IMR-90 (cell line): Measurements from ENCODE around the gene TPH1. TPM values are rescaled to one million over a fixed set of nuclear protein-coding genes. Genes with fewer than 3 reads are reported as not detected.

Experiments used
- ATAC-seq: fragments of 200-7000 bp; cut with Tn5 transposase; 2 replicates; pipeline ENCODE4 v1.9.1; 2020; ENCODE audit warnings: low read depth, mild to moderate bottlenecking, moderate library complexity
- BruUV-seq: library from RNA; stranded (reverse); fragments of 400-500 nt; replicated peaks from 2 replicates; lab custom pipeline; 2021; lab: Mats Ljungman, UMichigan
- CTCF ChIA-PET: fragments of 300-600 bp; formaldehyde crosslinking; extraction: SDS; loops from one replicate; lab custom pipeline; 2021; ENCODE audit warnings: antibody characterized with exemption; lab: Yijun Ruan, JAX
- POLR2A ChIA-PET: fragments of 300-600 bp; sonication (Branson Sonifier 250); formaldehyde crosslinking; loops from one replicate; lab custom pipeline; 2022; ENCODE audit warnings: antibody characterized with exemption; ENCODE audit not compliant: unreplicated experiment; lab: Charles Lee
- DNase-seq: peaks from one replicate; pipeline ENCODE4 v3.0.0; 2013
- H2AFZ ChIP-seq: replicated peaks from 2 replicates; pipeline ENCODE3; 2013; ENCODE audit warnings: low read length, mild to moderate bottlenecking; ENCODE audit not compliant: poor library complexity
- H2AK5ac ChIP-seq: 2 replicates; pipeline ENCODE4 v1.6.1; 2013; ENCODE audit warnings: low read depth, low read length, inconsistent platforms
- H2AK9ac ChIP-seq: replicated peaks from 2 replicates; pipeline ENCODE3; 2013; ENCODE audit warnings: mild to moderate bottlenecking, low read depth, low read length, moderate library complexity; ENCODE audit not compliant: poor library complexity
- H2BK120ac ChIP-seq: 2 replicates; pipeline ENCODE4 v1.6.1; 2013; ENCODE audit warnings: low read depth, low read length, inconsistent platforms
- H2BK15ac ChIP-seq: 3 replicates; pipeline ENCODE4 v1.6.1; 2013; ENCODE audit warnings: low read depth, low read length, inconsistent platforms
- H2BK20ac ChIP-seq: 2 replicates; pipeline ENCODE4 v1.6.1; 2013; ENCODE audit warnings: low read depth, mild to moderate bottlenecking, inconsistent platforms, low read length, moderate library complexity
- H2BK5ac ChIP-seq: 2 replicates; pipeline ENCODE4 v1.6.1; 2013; ENCODE audit warnings: mild to moderate bottlenecking, low read depth, low read length, inconsistent platforms; ENCODE audit not compliant: poor library complexity, severe bottlenecking
- H3K14ac ChIP-seq: replicated peaks from 2 replicates; pipeline ENCODE4 v1.6.1; 2013; ENCODE audit warnings: low read depth, low read length, inconsistent platforms
- H3K18ac ChIP-seq: 2 replicates; pipeline ENCODE4 v1.6.1; 2013; ENCODE audit warnings: low read depth, low read length, control low read depth
- H3K23ac ChIP-seq: 2 replicates; pipeline ENCODE4 v1.6.1; 2013; ENCODE audit warnings: low read depth, low read length, inconsistent platforms
- H3K27ac ChIP-seq: 2 replicates; pipeline ENCODE4 v1.5.1; 2013; ENCODE audit warnings: mild to moderate bottlenecking, control low read depth, low read length; ENCODE audit not compliant: insufficient read depth
- H3K27me3 ChIP-seq: 2 replicates; pipeline ENCODE4 v1.6.1; 2013; ENCODE audit warnings: low read length; ENCODE audit not compliant: control insufficient read depth, insufficient read depth
- H3K36me3 ChIP-seq: 2 replicates; pipeline ENCODE4 v1.6.1; 2013; ENCODE audit warnings: low read length, mixed read lengths; ENCODE audit not compliant: control insufficient read depth, insufficient read depth
- H3K4ac ChIP-seq: 2 replicates; pipeline ENCODE4 v1.6.1; 2013; ENCODE audit warnings: low read depth, low read length, inconsistent platforms
- H3K4me1 ChIP-seq: 2 replicates; pipeline ENCODE4 v1.6.1; 2013; ENCODE audit warnings: low read length, mixed read lengths; ENCODE audit not compliant: control insufficient read depth, insufficient read depth
- H3K4me2 ChIP-seq: 2 replicates; pipeline ENCODE4 v1.6.1; 2013; ENCODE audit warnings: low read depth, mild to moderate bottlenecking, control low read depth, low read length, moderate library complexity
- H3K4me3 ChIP-seq: 2 replicates; pipeline ENCODE4 v1.5.1; 2013; ENCODE audit warnings: low read depth, mild to moderate bottlenecking, control low read depth, low read length, moderate library complexity; ENCODE audit not compliant: insufficient read depth
- H3K56ac ChIP-seq: 2 replicates; pipeline ENCODE4 v1.6.1; 2013; ENCODE audit warnings: low read length, inconsistent platforms; ENCODE audit not compliant: insufficient read depth; ENCODE audit errors: extremely low read depth
- H3K79me1 ChIP-seq, 2 experiments: 2 replicates each; pipeline ENCODE4 v1.6.1; 2013; ENCODE audit warnings: low read length in 2 of 2, inconsistent platforms in 1 of 2, low read depth in 1 of 2
- H3K9ac ChIP-seq: 2 replicates; pipeline ENCODE4 v1.6.1; 2013; ENCODE audit warnings: low read depth, low read length, control low read depth
- H3K9me1 ChIP-seq: 2 replicates; pipeline ENCODE4 v1.6.1; 2013; ENCODE audit warnings: low read length, inconsistent platforms; ENCODE audit not compliant: insufficient read depth
- H3K9me3 ChIP-seq: 2 replicates; pipeline ENCODE4 v1.6.1; 2013; ENCODE audit warnings: low read length; ENCODE audit not compliant: control insufficient read depth, insufficient read depth
- H4K20me1 ChIP-seq: 2 replicates; pipeline ENCODE4 v1.6.1; 2013; ENCODE audit warnings: low read length, inconsistent platforms; ENCODE audit not compliant: insufficient read depth
- H4K5ac ChIP-seq: 2 replicates; pipeline ENCODE4 v1.6.1; 2013; ENCODE audit warnings: mild to moderate bottlenecking, low read depth, low read length, control low read depth
- H4K8ac ChIP-seq, 2 experiments: 2 replicates each; pipeline ENCODE4 v1.6.1; 2013; ENCODE audit warnings: low read depth in 2 of 2, low read length in 2 of 2, control low read depth in 1 of 2, inconsistent platforms in 1 of 2
- H4K91ac ChIP-seq: 2 replicates; pipeline ENCODE4 v1.6.1; 2013; ENCODE audit warnings: low read depth, low read length, inconsistent platforms; ENCODE audit not compliant: insufficient read depth
- BHLHE40 ChIP-seq: fragments of 150-350 bp; IDR thresholded peaks from 2 replicates; pipeline ENCODE4 v1.6.1; 2016; ENCODE audit warnings: mild to moderate bottlenecking, low read depth, low read length
- CEBPB ChIP-seq: IDR thresholded peaks from 2 replicates; pipeline ENCODE4 v1.6.1; 2012; ENCODE audit warnings: low read depth, low read length, improper control_type of control experiment
- ELK1 ChIP-seq: fragments of 150-350 bp; IDR thresholded peaks from 2 replicates; pipeline ENCODE4 v1.6.1; 2016; ENCODE audit warnings: low read depth, mild to moderate bottlenecking, low read length, moderate library complexity, borderline replicate concordance
- MAFK ChIP-seq: IDR thresholded peaks from 2 replicates; pipeline ENCODE4 v1.6.1; 2012; ENCODE audit warnings: low read depth, low read length, improper control_type of control experiment
- NFE2L2 ChIP-seq: fragments of 150-350 bp; IDR thresholded peaks from 2 replicates; pipeline ENCODE4 v1.6.1; 2016; ENCODE audit warnings: low read depth, mild to moderate bottlenecking, low read length
- RAD21 ChIP-seq: IDR thresholded peaks from 2 replicates; pipeline ENCODE4 v1.6.1; 2012; ENCODE audit warnings: low read length, improper control_type of control experiment
- RCOR1 ChIP-seq: IDR thresholded peaks from 2 replicates; pipeline ENCODE4 v1.6.1; 2012; ENCODE audit warnings: mild to moderate bottlenecking, low read length, improper control_type of control experiment; ENCODE audit not compliant: insufficient replicate concordance
- RFX5 ChIP-seq: IDR thresholded peaks from 2 replicates; pipeline ENCODE4 v1.8.0; 2012; ENCODE audit warnings: low read depth, mild to moderate bottlenecking, low read length, moderate library complexity
- SMC3 ChIP-seq: fragments of 150-350 bp; IDR thresholded peaks from 2 replicates; pipeline ENCODE4 v1.6.1; 2016; ENCODE audit warnings: low read depth, mild to moderate bottlenecking, antibody characterized with exemption, low read length, moderate library complexity
- USF2 ChIP-seq: fragments of 150-350 bp; IDR thresholded peaks from 2 replicates; pipeline ENCODE4 v1.6.1; 2017; ENCODE audit warnings: mild to moderate bottlenecking, antibody characterized with exemption, low read length, low read depth
- WGBS, 2 experiments: methylation state at CpG; one replicate each; pipeline versions ENCODE4 v1.1.5 to v1.1.7; 2013; ENCODE audit warnings: missing lambda C conversion rate in 2 of 2; ENCODE audit not compliant: insufficient read length in 1 of 2; ENCODE audit errors: extremely low coverage in 2 of 2; 5-methylcytosine and 5-hydroxymethylcytosine counted together
- dilution Hi-C: fragments of 300-500 bp; cut with HindIII; formaldehyde crosslinking; loops from one replicate; pipeline ENCODE4 v1.14.3; 2018; ENCODE audit warnings: low sequenced_read_pairs; ENCODE audit not compliant: unreplicated experiment
- in situ Hi-C: fragments of 300-500 bp; cut with MboI; formaldehyde crosslinking; loops from 3 replicates; pipeline ENCODE4 v1.14.3; 2019; ENCODE audit warnings: low sequenced_read_pairs, inconsistent platforms, mixed read lengths
- intact Hi-C: fragments of 100-400 bp; cut with micrococcal nuclease; formaldehyde crosslinking; loops from 2 replicates; pipeline ENCODE4 v1.10.0; 2022
- polyA plus RNA-seq, 3 experiments: library from polyadenylated mRNA; depleted of rRNA; stranded (reverse); fragments of >200 nt; gene quantifications; 2 replicates each; pipeline ENCODE4 v1.2.3, GENCODE V29; 2012; ENCODE audit warnings: low replicate concordance in 1 of 3
- total RNA-seq: library from RNA; depleted of rRNA; stranded (reverse); fragments of >200 nt; gene quantifications from 2 replicates; pipeline ENCODE4 v1.2.3, GENCODE V29; 2012

TPH1 gene
- total and polyA plus RNA-seq, 2 of the 4 experiments (the other 2 are of a cell fraction) = under 0.01 to 0.07 TPM

- H3K4me2 ChIP-seq = no peak overlapping the region
- TF ChIP-seq BHLHE40 (no peak), ELK1 (no peak), RCOR1 (no peak), RFX5 (no peak), SMC3 (no peak), NFE2L2 (no peak), RAD21 (no peak), MAFK (no peak), USF2 (no peak), CEBPB (no peak)
- H3K9me3 ChIP-seq = no peaks in the 10 kb centered on the region
- no peaks in the 10 kb centered on the region; the same call in 1 of the 2 replicates for H3K4me1 ChIP-seq
- H3K27ac ChIP-seq = no peak overlapping the region
- H3K9me1 ChIP-seq = no peaks in the 10 kb centered on the region
- intact Hi-C loops = no loop called here
- no peak overlapping the region for H2BK15ac ChIP-seq
- H2AK9ac ChIP-seq = no peak overlapping the region
- no peak overlapping the region for H3K4ac ChIP-seq
- ATAC-seq (no peak), DNase-seq (no peak)
- no TSS peak for BruUV-seq
- POLR2A ChIA-PET = no interaction called here
- peaks cover 8% of the 10 kb centered on the region for H3K36me3 ChIP-seq
- no peak overlapping the region for H3K23ac ChIP-seq
- no peaks in the 10 kb centered on the region for H3K27me3 ChIP-seq
- H3K14ac ChIP-seq = no peak overlapping the region
- WGBS, 2 experiments = 100% methylated on average over 1 of the region's 1 CpG; no CpG with 5 or more reads in 1 of the 2 experiments
- CTCF ChIA-PET = interaction anchor here (0.6 kb wide), 1 partner anchor 68 kb away, joined by 3 read pairs; no protein-coding TSS in a partner anchor
- H2AK5ac ChIP-seq = no peak overlapping the region
- no peak overlapping the region for H2AFZ ChIP-seq
- in situ Hi-C loops = no loop called here
- no peak overlapping the region for H2BK5ac ChIP-seq
- H3K4me3 ChIP-seq = no peak overlapping the region
- no peak overlapping the region for H4K8ac ChIP-seq
- dilution Hi-C loops = no loop called here
- no peak overlapping the region for H3K56ac ChIP-seq
- no peak overlapping the region for H2BK120ac ChIP-seq
- H4K20me1 ChIP-seq = no peaks in the 10 kb centered on the region
- H3K9ac ChIP-seq = no peak overlapping the region
- H2BK20ac ChIP-seq = no peak overlapping the region
- H4K5ac ChIP-seq = no peak overlapping the region
- no peak overlapping the region for H4K91ac ChIP-seq
- H3K79me1 ChIP-seq = no peaks in the 10 kb centered on the region
- H3K18ac ChIP-seq = no peak overlapping the region
Measured at GRCh38 chr11:18000760-18001159, 45.3 kb downstream of the TPH1 start.
